IMR-90 (cell line): ENCODE measurements around the gene SLTM. TPM values are rescaled to one million over a fixed set of nuclear protein-coding genes. Genes with fewer than 3 reads are reported as not detected.

ENCODE experiments used
- ATAC-seq: fragments of 200-7000 bp; cut with Tn5 transposase; 2 replicates; pipeline ENCODE4 v1.9.1; 2020; ENCODE audit warnings: low read depth, mild to moderate bottlenecking, moderate library complexity
- BruUV-seq: library from RNA; stranded (reverse); fragments of 400-500 nt; replicated peaks from 2 replicates; lab custom pipeline; 2021; lab: Mats Ljungman, UMichigan
- CTCF ChIA-PET: fragments of 300-600 bp; formaldehyde crosslinking; extraction: SDS; loops from one replicate; lab custom pipeline; 2021; ENCODE audit warnings: antibody characterized with exemption; lab: Yijun Ruan, JAX
- POLR2A ChIA-PET: fragments of 300-600 bp; sonication (Branson Sonifier 250); formaldehyde crosslinking; loops from one replicate; lab custom pipeline; 2022; ENCODE audit warnings: antibody characterized with exemption; ENCODE audit not compliant: unreplicated experiment; lab: Charles Lee
- DNase-seq: peaks from one replicate; pipeline ENCODE4 v3.0.0; 2013
- H2AFZ ChIP-seq: replicated peaks from 2 replicates; pipeline ENCODE3; 2013; ENCODE audit warnings: low read length, mild to moderate bottlenecking; ENCODE audit not compliant: poor library complexity
- H2AK5ac ChIP-seq: 2 replicates; pipeline ENCODE4 v1.6.1; 2013; ENCODE audit warnings: low read depth, low read length, inconsistent platforms
- H2AK9ac ChIP-seq: replicated peaks from 2 replicates; pipeline ENCODE3; 2013; ENCODE audit warnings: mild to moderate bottlenecking, low read depth, low read length, moderate library complexity; ENCODE audit not compliant: poor library complexity
- H2BK120ac ChIP-seq: 2 replicates; pipeline ENCODE4 v1.6.1; 2013; ENCODE audit warnings: low read depth, low read length, inconsistent platforms
- H2BK15ac ChIP-seq: 3 replicates; pipeline ENCODE4 v1.6.1; 2013; ENCODE audit warnings: low read depth, low read length, inconsistent platforms
- H2BK20ac ChIP-seq: 2 replicates; pipeline ENCODE4 v1.6.1; 2013; ENCODE audit warnings: low read depth, mild to moderate bottlenecking, inconsistent platforms, low read length, moderate library complexity
- H2BK5ac ChIP-seq: 2 replicates; pipeline ENCODE4 v1.6.1; 2013; ENCODE audit warnings: mild to moderate bottlenecking, low read depth, low read length, inconsistent platforms; ENCODE audit not compliant: poor library complexity, severe bottlenecking
- H3K14ac ChIP-seq: replicated peaks from 2 replicates; pipeline ENCODE4 v1.6.1; 2013; ENCODE audit warnings: low read depth, low read length, inconsistent platforms
- H3K18ac ChIP-seq: 2 replicates; pipeline ENCODE4 v1.6.1; 2013; ENCODE audit warnings: low read depth, low read length, control low read depth
- H3K23ac ChIP-seq: 2 replicates; pipeline ENCODE4 v1.6.1; 2013; ENCODE audit warnings: low read depth, low read length, inconsistent platforms
- H3K27ac ChIP-seq: 2 replicates; pipeline ENCODE4 v1.5.1; 2013; ENCODE audit warnings: mild to moderate bottlenecking, control low read depth, low read length; ENCODE audit not compliant: insufficient read depth
- H3K27me3 ChIP-seq: 2 replicates; pipeline ENCODE4 v1.6.1; 2013; ENCODE audit warnings: low read length; ENCODE audit not compliant: control insufficient read depth, insufficient read depth
- H3K36me3 ChIP-seq: 2 replicates; pipeline ENCODE4 v1.6.1; 2013; ENCODE audit warnings: low read length, mixed read lengths; ENCODE audit not compliant: control insufficient read depth, insufficient read depth
- H3K4ac ChIP-seq: 2 replicates; pipeline ENCODE4 v1.6.1; 2013; ENCODE audit warnings: low read depth, low read length, inconsistent platforms
- H3K4me1 ChIP-seq: 2 replicates; pipeline ENCODE4 v1.6.1; 2013; ENCODE audit warnings: low read length, mixed read lengths; ENCODE audit not compliant: control insufficient read depth, insufficient read depth
- H3K4me2 ChIP-seq: 2 replicates; pipeline ENCODE4 v1.6.1; 2013; ENCODE audit warnings: low read depth, mild to moderate bottlenecking, control low read depth, low read length, moderate library complexity
- H3K4me3 ChIP-seq: 2 replicates; pipeline ENCODE4 v1.5.1; 2013; ENCODE audit warnings: low read depth, mild to moderate bottlenecking, control low read depth, low read length, moderate library complexity; ENCODE audit not compliant: insufficient read depth
- H3K56ac ChIP-seq: 2 replicates; pipeline ENCODE4 v1.6.1; 2013; ENCODE audit warnings: low read length, inconsistent platforms; ENCODE audit not compliant: insufficient read depth; ENCODE audit errors: extremely low read depth
- H3K79me1 ChIP-seq, 2 experiments: 2 replicates each; pipeline ENCODE4 v1.6.1; 2013; ENCODE audit warnings: low read length in 2 of 2, inconsistent platforms in 1 of 2, low read depth in 1 of 2
- H3K9ac ChIP-seq: 2 replicates; pipeline ENCODE4 v1.6.1; 2013; ENCODE audit warnings: low read depth, low read length, control low read depth
- H3K9me1 ChIP-seq: 2 replicates; pipeline ENCODE4 v1.6.1; 2013; ENCODE audit warnings: low read length, inconsistent platforms; ENCODE audit not compliant: insufficient read depth
- H3K9me3 ChIP-seq: 2 replicates; pipeline ENCODE4 v1.6.1; 2013; ENCODE audit warnings: low read length; ENCODE audit not compliant: control insufficient read depth, insufficient read depth
- H4K20me1 ChIP-seq: 2 replicates; pipeline ENCODE4 v1.6.1; 2013; ENCODE audit warnings: low read length, inconsistent platforms; ENCODE audit not compliant: insufficient read depth
- H4K5ac ChIP-seq: 2 replicates; pipeline ENCODE4 v1.6.1; 2013; ENCODE audit warnings: mild to moderate bottlenecking, low read depth, low read length, control low read depth
- H4K8ac ChIP-seq, 2 experiments: 2 replicates each; pipeline ENCODE4 v1.6.1; 2013; ENCODE audit warnings: low read depth in 2 of 2, low read length in 2 of 2, control low read depth in 1 of 2, inconsistent platforms in 1 of 2
- H4K91ac ChIP-seq: 2 replicates; pipeline ENCODE4 v1.6.1; 2013; ENCODE audit warnings: low read depth, low read length, inconsistent platforms; ENCODE audit not compliant: insufficient read depth
- BHLHE40 ChIP-seq: fragments of 150-350 bp; IDR thresholded peaks from 2 replicates; pipeline ENCODE4 v1.6.1; 2016; ENCODE audit warnings: mild to moderate bottlenecking, low read depth, low read length
- CEBPB ChIP-seq: IDR thresholded peaks from 2 replicates; pipeline ENCODE4 v1.6.1; 2012; ENCODE audit warnings: low read depth, low read length, improper control_type of control experiment
- CHD1 ChIP-seq: IDR thresholded peaks from 2 replicates; pipeline ENCODE4 v1.6.1; 2012; ENCODE audit warnings: low read depth, low read length, improper control_type of control experiment
- CTCF ChIP-seq: conservative IDR thresholded peaks from 2 replicates; pipeline ENCODE4 v1.5.1; 2012; ENCODE audit warnings: mild to moderate bottlenecking, low read depth, low read length, improper control_type of control experiment
- ELK1 ChIP-seq: fragments of 150-350 bp; IDR thresholded peaks from 2 replicates; pipeline ENCODE4 v1.6.1; 2016; ENCODE audit warnings: low read depth, mild to moderate bottlenecking, low read length, moderate library complexity, borderline replicate concordance
- FOS ChIP-seq: fragments of 150-350 bp; IDR thresholded peaks from 2 replicates; pipeline ENCODE4 v1.6.1; 2016; ENCODE audit warnings: low read depth, low read length
- MAFK ChIP-seq: IDR thresholded peaks from 2 replicates; pipeline ENCODE4 v1.6.1; 2012; ENCODE audit warnings: low read depth, low read length, improper control_type of control experiment
- MAZ ChIP-seq: IDR thresholded peaks from 2 replicates; pipeline ENCODE4 v1.6.1; 2012; ENCODE audit warnings: low read depth, mild to moderate bottlenecking, low read length, improper control_type of control experiment, moderate library complexity, borderline replicate concordance
- MXI1 ChIP-seq: IDR thresholded peaks from 2 replicates; pipeline ENCODE4 v1.6.1; 2012; ENCODE audit warnings: low read depth, mild to moderate bottlenecking, low read length, moderate library complexity, borderline replicate concordance
- NFE2L2 ChIP-seq: fragments of 150-350 bp; IDR thresholded peaks from 2 replicates; pipeline ENCODE4 v1.6.1; 2016; ENCODE audit warnings: low read depth, mild to moderate bottlenecking, low read length
- POLR2A ChIP-seq: IDR thresholded peaks from 2 replicates; pipeline ENCODE4 v1.6.1; 2012; ENCODE audit warnings: mild to moderate bottlenecking, low read depth, low read length
- RAD21 ChIP-seq: IDR thresholded peaks from 2 replicates; pipeline ENCODE4 v1.6.1; 2012; ENCODE audit warnings: low read length, improper control_type of control experiment
- RCOR1 ChIP-seq: IDR thresholded peaks from 2 replicates; pipeline ENCODE4 v1.6.1; 2012; ENCODE audit warnings: mild to moderate bottlenecking, low read length, improper control_type of control experiment; ENCODE audit not compliant: insufficient replicate concordance
- RFX5 ChIP-seq: IDR thresholded peaks from 2 replicates; pipeline ENCODE4 v1.8.0; 2012; ENCODE audit warnings: low read depth, mild to moderate bottlenecking, low read length, moderate library complexity
- SMC3 ChIP-seq: fragments of 150-350 bp; IDR thresholded peaks from 2 replicates; pipeline ENCODE4 v1.6.1; 2016; ENCODE audit warnings: low read depth, mild to moderate bottlenecking, antibody characterized with exemption, low read length, moderate library complexity
- USF2 ChIP-seq: fragments of 150-350 bp; IDR thresholded peaks from 2 replicates; pipeline ENCODE4 v1.6.1; 2017; ENCODE audit warnings: mild to moderate bottlenecking, antibody characterized with exemption, low read length, low read depth
- WGBS, 2 experiments: methylation state at CpG; one replicate each; pipeline versions ENCODE4 v1.1.5 to v1.1.7; 2013; ENCODE audit warnings: missing lambda C conversion rate in 2 of 2; ENCODE audit not compliant: insufficient read length in 1 of 2; ENCODE audit errors: extremely low coverage in 2 of 2; 5-methylcytosine and 5-hydroxymethylcytosine counted together
- dilution Hi-C: fragments of 300-500 bp; cut with HindIII; formaldehyde crosslinking; loops from one replicate; pipeline ENCODE4 v1.14.3; 2018; ENCODE audit warnings: low sequenced_read_pairs; ENCODE audit not compliant: unreplicated experiment
- in situ Hi-C: fragments of 300-500 bp; cut with MboI; formaldehyde crosslinking; loops from 3 replicates; pipeline ENCODE4 v1.14.3; 2019; ENCODE audit warnings: low sequenced_read_pairs, inconsistent platforms, mixed read lengths
- intact Hi-C: fragments of 100-400 bp; cut with micrococcal nuclease; formaldehyde crosslinking; loops from 2 replicates; pipeline ENCODE4 v1.10.0; 2022
- polyA plus RNA-seq, 3 experiments: library from polyadenylated mRNA; depleted of rRNA; stranded (reverse); fragments of >200 nt; gene quantifications; 2 replicates each; pipeline ENCODE4 v1.2.3, GENCODE V29; 2012; ENCODE audit warnings: low replicate concordance in 1 of 3
- total RNA-seq: library from RNA; depleted of rRNA; stranded (reverse); fragments of >200 nt; gene quantifications from 2 replicates; pipeline ENCODE4 v1.2.3, GENCODE V29; 2012

The SLTM gene
- total and polyA plus RNA-seq, 2 of the 4 experiments (the other 2 are of a cell fraction) = 36.0 to 57.6 TPM

- CTCF ChIA-PET = interaction anchor here (0.7 kb wide), 1 partner anchor 625 kb away, joined by 3 read pairs; no protein-coding TSS in a partner anchor
Measured at GRCh38 chr15:58854593-58854992, 78.9 kb downstream of the SLTM start.

More at GRCh38 chr15:58854593-58854992, 78.9 kb downstream of the SLTM start:
- no peak overlapping the region for H3K27ac ChIP-seq
- no peak for TF ChIP-seq SMC3
- TF ChIP-seq NFE2L2 = no peak
- TF ChIP-seq BHLHE40 = no peak
- no peak for TF ChIP-seq RCOR1
- no peak for TF ChIP-seq ELK1
- no peak for TF ChIP-seq MXI1
- no peak for TF ChIP-seq CTCF
- no peak for TF ChIP-seq RFX5
- no peak for TF ChIP-seq CEBPB
- TF ChIP-seq USF2 = no peak
- no peak for TF ChIP-seq FOS
- no peak for TF ChIP-seq CHD1
- TF ChIP-seq POLR2A = no peak
- TF ChIP-seq MAFK = no peak
- no peak for TF ChIP-seq MAZ
- no peak for TF ChIP-seq RAD21
- H3K23ac ChIP-seq = no peak overlapping the region
- BruUV-seq = no TSS peak
- no peak overlapping the region for H3K4me3 ChIP-seq
- H3K9me3 ChIP-seq = no peaks in the 10 kb centered on the region
- no peaks in the 10 kb centered on the region for H4K20me1 ChIP-seq
- H2BK5ac ChIP-seq = no peak overlapping the region
- no CpG with 5 or more reads among the region's 4 CpGs for WGBS, 2 experiments
- no peak overlapping the region for H3K4ac ChIP-seq
- DNase-seq = peak; percentile 12
- H2AK9ac ChIP-seq = no peak overlapping the region
- no peaks in the 10 kb centered on the region for H3K79me1 ChIP-seq
- no peak overlapping the region for H4K5ac ChIP-seq
- H3K56ac ChIP-seq = no peak overlapping the region
- POLR2A ChIA-PET = no interaction called here
- in situ Hi-C loops (no loop called here), dilution Hi-C loops (no loop called here), intact Hi-C loops (loop anchor here (10.0 kb wide), 2 partner anchors 60 to 630 kb away; no protein-coding TSS in a partner anchor)
- H3K14ac ChIP-seq = no peak overlapping the region
- H2BK120ac ChIP-seq = no peak overlapping the region
- no peak overlapping the region for H3K18ac ChIP-seq
- peaks cover 11% of the 10 kb centered on the region for H3K36me3 ChIP-seq
- H2BK20ac ChIP-seq = no peak overlapping the region
- H3K4me2 ChIP-seq = no peak overlapping the region
- no peak overlapping the region for H3K9ac ChIP-seq
- H2AK5ac ChIP-seq = no peak overlapping the region
- H2BK15ac ChIP-seq = no peak overlapping the region
- H3K9me1 ChIP-seq = no peaks in the 10 kb centered on the region
- no peak overlapping the region for H4K91ac ChIP-seq
- H3K27me3 ChIP-seq = no peaks in the 10 kb centered on the region
- ATAC-seq = no peak
- no peak overlapping the region for H2AFZ ChIP-seq
- H3K4me1 ChIP-seq = no peaks in the 10 kb centered on the region
- H4K8ac ChIP-seq = no peak overlapping the region
